Left cardiac atrium (tissue), 4 donors: Measurements from ENCODE around the gene TFAP2A. TPM values are rescaled to one million over a fixed set of nuclear protein-coding genes. Genes with fewer than 3 reads are reported as not detected.
A peak's percentile ranks its signal among the peaks of the same experiment; 100 is the strongest.

Experiments
- ATAC-seq, 2 donors: fragments of 200-7000 bp; cut with Tn5 transposase; one replicate each; pipeline ENCODE4 v1.9.1; 2020; ENCODE audit warnings: mild to moderate bottlenecking in 2 of 2, moderate library complexity in 2 of 2
- DNase-seq: peaks from one replicate; pipeline ENCODE4 v3.0.0-alpha.2; 2020
- intact Hi-C, 2 donors: fragments of 100-400 bp; cut with DNase I; formaldehyde crosslinking; loops; one replicate each; pipeline versions ENCODE4 v1.14.1 to v1.15.1; 2022 to 2023
- total RNA-seq, 2 donors: library from RNA; stranded (reverse); fragmentation: NEBNext Ultra II Directional; extraction: Animal tissue kit (Norgen Biotek cat#: 25700); gene quantifications; one replicate each; pipeline ENCODE4 v1.2.1, GENCODE V29; 2021
- donor health status: DM: no; HTN: yes; CAD: no.
- donor health status: DM: no; HTN: yes; CAD: no; lungs with severe emphysema.
- donor health status: DM: yes; HTN: yes; CAD: no.
- donor health status: Dilated cardiomyopathy.

The TFAP2A gene
- total RNA-seq, 2 donors from 2014 or later, result 0.44 to 0.79 TPM

GRCh38 chr6:10429638-10430427 lies 15.0 kb upstream of the TFAP2A start:
- DNase-seq (no peak), ATAC-seq (peak in 1 of 2 donors; percentile 61)
- intact Hi-C loops, result loop anchor here (5.0 to 10.0 kb wide), 6 partner anchors 398 to 1725 kb away; no protein-coding TSS in a partner anchor

DNA sequence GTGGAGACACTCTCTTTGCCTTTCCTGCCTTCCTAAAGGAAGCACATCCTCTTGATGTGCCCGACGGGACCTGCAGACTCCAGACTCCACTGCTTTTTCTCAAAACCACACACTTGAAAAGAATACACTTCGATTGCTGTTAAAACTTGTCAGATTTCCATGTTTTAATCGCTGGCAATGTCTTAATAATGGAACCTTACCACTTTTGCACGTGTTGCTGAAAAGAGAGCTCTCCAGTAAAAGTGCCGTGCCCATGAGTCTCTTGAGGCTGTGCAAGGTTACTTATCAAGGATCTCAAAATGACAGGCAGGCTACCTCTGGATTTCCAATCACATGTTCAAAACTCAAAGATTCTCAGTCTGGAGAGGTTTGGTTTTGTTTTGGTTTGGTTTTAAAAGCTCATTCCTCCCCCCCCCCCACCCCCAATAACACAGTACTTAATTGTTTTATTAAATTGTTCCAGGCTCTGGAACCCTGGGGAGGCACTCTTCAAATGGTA lies 12.0 kb upstream of the TFAP2A start:
- intact Hi-C loops, result loop anchor here (5.0 to 10.0 kb wide), 2 partner anchors 890 to 1442 kb away; no protein-coding TSS in a partner anchor
- DNase-seq, result no peak
- ATAC-seq, result no peak

DNA sequence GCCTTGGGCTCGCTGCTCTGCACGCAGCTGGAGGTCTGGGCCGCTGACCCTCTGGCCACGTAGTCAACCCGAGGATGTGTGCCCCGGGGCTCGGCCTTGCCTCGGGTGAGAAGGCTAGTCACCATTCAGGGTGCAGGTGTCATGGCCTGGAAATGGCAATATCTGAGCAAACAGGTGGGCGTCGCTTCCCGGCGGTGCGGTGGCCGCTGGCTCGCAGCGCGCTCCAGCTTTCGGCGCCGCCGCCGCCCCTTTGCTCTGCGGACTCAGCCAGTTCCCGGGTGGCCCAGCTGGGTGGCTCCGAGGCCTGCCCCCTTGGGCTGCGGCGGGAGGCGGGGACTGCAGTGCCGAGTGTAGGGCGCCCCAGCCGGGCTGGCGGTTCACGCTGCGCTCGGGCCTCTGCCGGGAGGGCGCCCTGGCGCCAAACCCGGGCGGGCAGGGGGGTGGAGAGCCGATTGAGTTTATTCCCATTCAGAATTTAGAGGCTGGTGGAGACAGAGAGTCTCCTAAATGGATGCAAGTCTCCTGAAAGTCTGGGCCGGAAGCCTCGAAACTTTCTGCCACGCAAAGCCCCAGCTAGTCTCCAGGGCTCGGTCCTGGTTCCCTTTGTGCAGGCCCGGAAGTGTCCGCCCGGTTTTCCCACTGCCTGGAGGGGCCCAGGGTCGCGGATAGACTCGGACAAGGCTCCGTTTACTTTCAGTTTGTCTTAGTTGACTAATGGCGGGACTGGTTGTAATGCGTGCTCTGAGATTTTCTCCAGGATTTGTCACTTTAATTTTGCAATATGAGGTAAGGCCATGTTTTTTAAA lies 11.3 kb upstream of the TFAP2A start:
- intact Hi-C loops, result loop anchor here (5.0 to 10.0 kb wide), 2 partner anchors 889 to 1441 kb away; no protein-coding TSS in a partner anchor
- DNase-seq (no peak), ATAC-seq (peak; percentile 81 to 85)

- intact Hi-C loops, result loop anchor here (5.0 to 10.0 kb wide), 2 partner anchors 888 to 1441 kb away; no protein-coding TSS in a partner anchor
- ATAC-seq (no peak), DNase-seq (no peak)
Observed at GRCh38 chr6:10425176-10425974, 10.5 kb upstream of the TFAP2A start.

GRCh38 chr6:10424040-10424439 lies 9.2 kb upstream of the TFAP2A start:
- no peak for ATAC-seq
- intact Hi-C loops, result loop anchor here in 1 of 2 donors (10.0 kb wide), 1 partner anchor 1439 kb away; no protein-coding TSS in a partner anchor
- DNase-seq, result no peak

- intact Hi-C loops, result loop anchor here in 1 of 2 donors (10.0 kb wide), 1 partner anchor 1438 kb away; no protein-coding TSS in a partner anchor
- ATAC-seq (no peak), DNase-seq (no peak)
Observed at GRCh38 chr6:10422737-10423034, 7.8 kb upstream of the TFAP2A start.

DNA sequence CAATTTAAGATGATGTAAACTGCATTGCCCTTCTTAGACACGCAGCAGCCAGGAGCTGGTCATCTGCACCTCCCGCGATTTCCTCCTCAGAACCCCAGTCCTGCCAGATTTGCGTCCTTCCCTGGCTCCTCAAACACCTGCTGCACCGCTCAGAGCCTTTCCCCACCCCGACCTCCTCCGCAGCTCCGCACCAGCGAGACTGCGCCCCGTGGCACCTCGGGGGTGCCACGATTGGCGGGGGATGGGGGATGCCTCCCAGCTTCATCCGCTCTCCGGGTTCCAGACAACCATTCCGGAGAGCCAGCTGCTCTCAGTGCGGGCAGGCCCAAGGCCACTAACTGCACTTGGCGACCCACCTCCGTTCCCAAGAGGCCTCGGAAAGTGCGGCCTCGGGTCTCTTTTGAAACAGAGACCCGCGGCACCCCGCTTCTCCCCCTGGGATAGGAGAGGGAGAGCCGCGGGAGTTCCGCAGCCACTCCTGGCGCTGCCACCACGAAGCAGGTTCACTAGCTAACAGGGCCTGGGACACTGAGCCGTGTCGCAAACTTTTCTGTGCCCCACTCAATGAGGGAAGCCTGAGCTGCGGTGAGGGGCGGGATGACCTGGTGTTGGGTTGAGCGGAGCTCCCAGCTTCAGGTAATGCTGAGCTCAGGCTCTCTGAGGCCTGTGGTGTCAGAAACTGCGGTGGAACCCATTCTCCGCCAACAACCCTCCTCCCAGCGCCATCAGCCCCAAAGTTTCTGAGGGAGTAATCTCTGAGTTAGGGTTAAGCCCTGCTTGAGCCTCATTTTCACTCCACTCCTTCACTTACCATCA lies 7.3 kb upstream of the TFAP2A start:
- ATAC-seq, result no peak
- intact Hi-C loops, result loop anchor here in 1 of 2 donors (10.0 kb wide), 1 partner anchor 1437 kb away; no protein-coding TSS in a partner anchor
- no peak for DNase-seq

- intact Hi-C loops, result loop anchor here in 1 of 2 donors (10.0 kb wide), 1 partner anchor 1437 kb away; no protein-coding TSS in a partner anchor
- DNase-seq (no peak), ATAC-seq (no peak)
Observed at GRCh38 chr6:10421158-10421920, 6.5 kb upstream of the TFAP2A start.

GRCh38 chr6:10420546-10421157 lies 5.8 kb upstream of the TFAP2A start:
- intact Hi-C loops, result loop anchor here in 1 of 2 donors (10.0 kb wide), 1 partner anchor 1436 kb away; no protein-coding TSS in a partner anchor
- ATAC-seq (no peak), DNase-seq (no peak)

DNA sequence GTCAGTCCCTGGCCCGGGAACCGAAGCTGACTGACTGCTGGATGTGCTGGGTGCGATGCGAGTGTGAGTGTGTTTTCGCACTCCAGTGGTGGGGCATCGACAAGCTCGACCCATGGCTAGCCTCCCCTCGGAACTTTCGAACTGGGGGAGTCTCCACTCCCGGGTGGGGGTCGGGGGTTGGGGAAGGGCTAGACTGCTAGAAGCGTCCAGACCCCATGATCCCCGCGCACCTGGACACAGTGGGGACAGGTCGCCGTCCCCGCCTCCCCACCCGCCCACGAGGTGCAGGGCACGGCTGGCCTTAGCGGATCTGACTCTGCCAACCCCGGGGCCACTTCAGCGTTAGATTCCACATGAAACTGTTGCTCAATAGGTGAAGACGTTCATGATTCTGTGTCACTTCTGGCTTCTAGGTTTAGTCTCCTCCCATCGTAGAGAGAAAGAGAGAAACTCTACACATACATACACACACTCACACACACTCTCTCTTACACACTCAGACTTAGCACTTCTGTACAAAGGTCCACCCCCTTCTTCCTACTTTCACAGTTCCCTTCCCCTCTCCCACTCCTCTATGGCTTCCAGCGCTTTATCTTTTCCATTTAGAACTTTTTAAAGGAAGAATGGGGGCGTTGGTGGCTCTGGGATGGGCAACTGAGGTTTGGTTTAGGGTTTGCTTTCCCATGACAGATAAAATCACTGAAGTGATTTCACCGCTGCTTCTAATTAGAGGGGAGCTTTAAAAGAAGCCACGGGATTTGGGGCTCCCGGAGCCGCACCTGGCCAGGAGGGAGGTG lies 5.1 kb upstream of the TFAP2A start:
- DNase-seq (no peak), ATAC-seq (no peak)
- intact Hi-C loops, result loop anchor here in 1 of 2 donors (10.0 kb wide), 1 partner anchor 1435 kb away; no protein-coding TSS in a partner anchor

DNA sequence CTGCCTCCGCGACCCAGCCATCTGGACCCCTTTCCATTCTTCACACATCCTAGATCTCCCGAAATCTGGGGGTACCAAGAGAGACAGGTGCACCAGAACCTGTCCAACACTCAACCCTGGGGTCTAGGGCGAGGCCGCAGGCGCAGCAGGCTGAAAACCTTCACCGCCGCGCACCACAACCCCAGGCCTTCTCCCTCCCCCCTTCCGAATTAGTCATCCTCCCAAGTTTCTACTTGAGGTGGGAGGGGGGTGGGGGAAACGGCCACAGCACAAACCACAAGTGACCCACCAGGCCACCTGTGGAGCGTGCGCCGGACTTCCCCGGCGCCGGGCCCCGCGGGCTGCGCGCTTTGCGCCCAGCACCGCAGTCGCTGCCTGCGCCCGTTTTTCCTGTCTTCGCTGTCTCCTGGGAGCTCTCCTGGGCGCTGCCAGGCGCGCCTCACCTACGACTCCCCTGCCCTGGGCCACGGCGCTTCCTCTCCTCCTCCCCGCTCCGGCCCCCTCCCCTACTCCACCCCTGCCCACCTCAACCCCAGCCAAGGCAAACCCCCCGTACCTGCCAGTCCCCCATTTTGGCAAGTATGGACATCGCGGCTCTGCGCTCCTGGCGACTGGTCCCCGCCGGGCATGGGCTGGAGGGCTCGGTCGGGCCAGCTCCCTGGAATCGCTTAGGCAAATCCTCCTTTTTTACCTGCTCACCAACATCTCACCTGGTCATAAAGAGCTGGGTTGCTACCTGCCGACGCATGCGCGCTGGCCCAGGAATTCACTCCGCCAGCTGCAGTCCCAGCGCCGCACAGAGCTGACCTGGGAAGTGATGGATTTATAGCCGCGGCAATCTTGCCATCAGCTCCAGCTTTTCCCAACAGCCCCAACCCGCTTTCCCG lies 4.2 kb upstream of the TFAP2A start:
- ATAC-seq, result no peak
- intact Hi-C loops, result no loop called here
- DNase-seq, result no peak

DNA sequence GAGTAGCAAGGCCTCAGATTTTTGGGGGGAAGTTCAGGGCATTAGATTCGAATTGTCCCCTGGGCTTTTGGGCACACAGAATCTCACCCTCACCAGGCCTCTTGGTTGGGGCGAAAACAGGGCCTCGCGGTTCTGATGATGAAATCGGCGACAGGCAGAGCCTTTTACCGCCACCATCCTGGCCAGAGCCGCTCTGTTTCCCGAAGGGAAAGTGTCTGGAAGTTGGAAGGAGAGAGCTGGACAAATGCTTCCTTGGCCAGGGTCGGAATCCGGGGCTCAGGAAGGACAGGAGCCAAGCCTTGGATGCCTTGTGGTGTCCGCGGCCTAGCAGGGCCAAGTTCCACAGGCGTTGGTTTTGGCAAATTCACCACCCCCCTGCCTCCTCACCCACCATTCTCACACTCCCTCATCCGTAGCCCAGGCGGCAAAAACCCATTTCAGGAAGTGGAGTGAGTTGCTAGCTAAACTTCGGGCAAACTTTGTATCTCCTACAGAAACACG lies 3.5 kb upstream of the TFAP2A start:
- intact Hi-C loops, result no loop called here
- no peak for ATAC-seq
- peak; percentile 12 for DNase-seq

- ATAC-seq, result no peak
- DNase-seq, result no peak
- intact Hi-C loops, result no loop called here
Observed at GRCh38 chr6:10417681-10418104, 2.8 kb upstream of the TFAP2A start.

DNA sequence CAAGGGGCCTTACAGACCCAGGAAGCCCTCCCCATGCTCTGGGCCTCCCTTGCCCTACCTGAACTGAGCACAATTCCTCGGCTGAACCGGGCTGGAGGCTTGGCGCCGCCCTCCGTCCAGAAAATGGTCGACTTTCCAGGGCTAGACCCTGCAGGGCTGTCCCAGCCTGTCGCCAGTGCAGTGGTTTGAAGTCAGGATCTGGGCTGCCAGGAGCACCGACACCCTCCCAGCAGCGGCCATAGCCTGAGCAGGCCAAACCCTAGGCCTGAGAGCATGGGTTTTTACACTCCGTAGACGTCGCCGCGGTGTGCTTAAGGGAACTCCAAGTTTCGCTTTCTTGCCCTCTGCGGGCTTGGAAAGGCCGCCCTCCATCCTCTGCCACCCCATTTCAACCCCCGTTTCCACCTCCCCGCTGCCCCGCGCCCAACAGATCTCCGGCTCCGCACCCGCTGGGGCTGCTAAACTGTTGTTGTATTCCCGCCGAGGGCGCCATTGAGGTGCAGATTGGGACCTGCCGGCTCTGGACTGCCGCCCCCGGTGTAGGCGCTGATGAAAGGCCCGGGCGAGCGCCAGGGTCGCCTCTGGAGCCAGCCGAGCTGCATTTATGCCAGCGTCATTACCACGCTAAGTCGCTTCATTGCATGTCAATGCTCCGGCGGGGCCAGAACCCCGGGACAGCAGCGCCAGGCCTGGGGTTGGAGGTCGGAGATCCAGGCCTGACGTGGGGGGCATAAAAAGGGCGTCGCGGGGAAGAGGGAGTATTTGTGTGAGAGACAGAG lies 2.2 kb upstream of the TFAP2A start:
- intact Hi-C loops, result no loop called here
- ATAC-seq (no peak), DNase-seq (peak; percentile 17)
